Astrocyte of the hippocampus (primary cell): Measurements from ENCODE around the gene SLC35E2B.

Experiments
- DNase-seq: peaks from one replicate; pipeline ENCODE4 v3.0.0; 2011; ENCODE audit warnings: low read depth, low spot score

Gene SLC35E2B

GRCh38 chr1:1612104-1612400 lies 80.5 kb downstream of the SLC35E2B start:
- no peak for DNase-seq

- DNase-seq = no peak
These were observed 81.8 kb downstream of the SLC35E2B start for GRCh38 chr1:1610796-1611195.

GRCh38 chr1:1609822-1610485 lies 82.6 kb downstream of the SLC35E2B start:
- DNase-seq = no peak
